ENCODE results near the gene PTPDC1. TPM values are rescaled to one million over a fixed set of nuclear protein-coding genes. Genes with fewer than 3 reads are reported as not detected.

PTPDC1 gene
- total and polyA plus RNA-seq, 9 of the 15 experiments (the other 6 are each of a cell fraction or from before 2014, with no cell fraction given): 1.1 to 8.1 (median 5.7) TPM

- H3K9me1 ChIP-seq (ENCODE audit: control insufficient read depth, insufficient read depth, low read length): no peaks in the 10 kb centered on the region
- POLR2A ChIA-PET: interaction anchor here (1.6 kb wide), 1 partner anchor 9 kb away, joined by 9 read pairs; no protein-coding TSS in a partner anchor
- no peak for ATAC-seq
- in situ Hi-C loops (cut with MboI) (no loop called here), intact Hi-C loops (cut with micrococcal nuclease) (no loop called here)
- DNase-seq (ENCODE audit: extremely low read depth in 1 of 4, low spot score in 3 of 4): no peak
- H4K20me1 ChIP-seq (replicated peaks; ENCODE audit: control insufficient read depth, insufficient read depth, low read length): no peaks in the 10 kb centered on the region
- no peak overlapping the region for H3K27ac ChIP-seq (ENCODE audit: extremely low read depth, low read depth, low read length)
- FAIRE-seq: no peak
- no peak overlapping the region for H2AFZ ChIP-seq (ENCODE audit: low read depth, low read length)
- no TSS peak for BruUV-seq (replicated peaks)
- H3K36me3 ChIP-seq (ENCODE audit: control insufficient read depth, insufficient read depth, low read length): no peaks in the 10 kb centered on the region
- no peak overlapping the region for H3K4me2 ChIP-seq (ENCODE audit: insufficient read depth, low read length)
- no peaks in the 10 kb centered on the region for H3K9me3 ChIP-seq (replicated peaks; ENCODE audit: control insufficient read depth, insufficient read depth, low read depth, low read length)
- H3K4me1 ChIP-seq (replicated peaks in 1 of 2; ENCODE audit: control insufficient read depth in 2 of 2, insufficient read depth in 2 of 2, low read length in 2 of 2): peaks cover 3 to 5% of the 10 kb centered on the region in 2 experiments; a peak in 2 of 5 replicates
- CTCF ChIA-PET (ENCODE audit: low intra/inter-chr PET ratio): no interaction called here
- no peak overlapping the region; a peak in 1 of 4 replicates for H3K9ac ChIP-seq (ENCODE audit: insufficient read depth in 1 of 2, low read depth in 2 of 2, low read length in 2 of 2)
- no peak overlapping the region for H3K4me3 ChIP-seq
- TF ChIP-seq MCM3 (IDR thresholded peaks at IDR 0.05): no peak
- TF ChIP-seq ZNF780A (CRISPR knock-in tag; IDR thresholded peaks at IDR 0.05): no peak
- TF ChIP-seq NCOA1 (IDR thresholded peaks at IDR 0.05; ENCODE audit: low read depth): no peak
- no peak for TF ChIP-seq SMARCC2 (IDR thresholded peaks at IDR 0.05; ENCODE audit: low read depth)
- TF ChIP-seq, protein P1, sequence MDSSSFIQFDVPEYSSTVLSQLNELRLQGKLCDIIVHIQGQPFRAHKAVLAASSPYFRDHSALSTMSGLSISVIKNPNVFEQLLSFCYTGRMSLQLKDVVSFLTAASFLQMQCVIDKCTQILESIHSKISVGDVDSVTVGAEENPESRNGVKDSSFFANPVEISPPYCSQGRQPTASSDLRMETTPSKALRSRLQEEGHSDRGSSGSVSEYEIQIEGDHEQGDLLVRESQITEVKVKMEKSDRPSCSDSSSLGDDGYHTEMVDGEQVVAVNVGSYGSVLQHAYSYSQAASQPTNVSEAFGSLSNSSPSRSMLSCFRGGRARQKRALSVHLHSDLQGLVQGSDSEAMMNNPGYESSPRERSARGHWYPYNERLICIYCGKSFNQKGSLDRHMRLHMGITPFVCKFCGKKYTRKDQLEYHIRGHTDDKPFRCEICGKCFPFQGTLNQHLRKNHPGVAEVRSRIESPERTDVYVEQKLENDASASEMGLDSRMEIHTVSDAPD (CRISPR knock-in tag; IDR thresholded peaks at IDR 0.05): no peak
- TF ChIP-seq, protein P2, sequence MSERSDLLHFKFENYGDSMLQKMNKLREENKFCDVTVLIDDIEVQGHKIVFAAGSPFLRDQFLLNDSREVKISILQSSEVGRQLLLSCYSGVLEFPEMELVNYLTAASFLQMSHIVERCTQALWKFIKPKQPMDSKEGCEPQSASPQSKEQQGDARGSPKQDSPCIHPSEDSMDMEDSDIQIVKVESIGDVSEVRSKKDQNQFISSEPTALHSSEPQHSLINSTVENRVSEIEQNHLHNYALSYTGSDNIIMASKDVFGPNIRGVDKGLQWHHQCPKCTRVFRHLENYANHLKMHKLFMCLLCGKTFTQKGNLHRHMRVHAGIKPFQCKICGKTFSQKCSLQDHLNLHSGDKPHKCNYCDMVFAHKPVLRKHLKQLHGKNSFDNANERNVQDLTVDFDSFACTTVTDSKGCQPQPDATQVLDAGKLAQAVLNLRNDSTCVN (CRISPR knock-in tag; IDR thresholded peaks at IDR 0.05): no peak
- TF ChIP-seq HDGF (IDR thresholded peaks at IDR 0.05): no peak
- TF ChIP-seq KDM1A (IDR thresholded peaks at IDR 0.05): no peak
- no peak for TF ChIP-seq SAFB (IDR thresholded peaks at IDR 0.05; ENCODE audit: borderline replicate concordance, low read depth, low read length)
- no peak for TF ChIP-seq SREBF2 (CRISPR knock-in tag; IDR thresholded peaks at IDR 0.05)
- TF ChIP-seq PYGO2 (tag; IDR thresholded peaks at IDR 0.05): no peak
- TF ChIP-seq IRF2 (CRISPR knock-in tag; IDR thresholded peaks at IDR 0.05): no peak
- TF ChIP-seq, protein P3, sequence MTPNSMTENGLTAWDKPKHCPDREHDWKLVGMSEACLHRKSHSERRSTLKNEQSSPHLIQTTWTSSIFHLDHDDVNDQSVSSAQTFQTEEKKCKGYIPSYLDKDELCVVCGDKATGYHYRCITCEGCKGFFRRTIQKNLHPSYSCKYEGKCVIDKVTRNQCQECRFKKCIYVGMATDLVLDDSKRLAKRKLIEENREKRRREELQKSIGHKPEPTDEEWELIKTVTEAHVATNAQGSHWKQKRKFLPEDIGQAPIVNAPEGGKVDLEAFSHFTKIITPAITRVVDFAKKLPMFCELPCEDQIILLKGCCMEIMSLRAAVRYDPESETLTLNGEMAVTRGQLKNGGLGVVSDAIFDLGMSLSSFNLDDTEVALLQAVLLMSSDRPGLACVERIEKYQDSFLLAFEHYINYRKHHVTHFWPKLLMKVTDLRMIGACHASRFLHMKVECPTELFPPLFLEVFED (CRISPR knock-in tag; conservative IDR thresholded peaks at IDR 0.05): no peak
- 35% methylated on average over 3 of the region's 3 CpGs for WGBS (ENCODE audit: insufficient coverage, low coverage, missing lambda C conversion rate)
- no peaks in the 10 kb centered on the region for H3K79me2 ChIP-seq (ENCODE audit: control insufficient read depth, insufficient read depth, low read length)
- H3K27me3 ChIP-seq (ENCODE audit: control insufficient read depth in 2 of 2, insufficient read depth in 2 of 2, low read length in 2 of 2): no peaks in the 10 kb centered on the region
Measured at GRCh38 chr9:94150279-94150828, 66.1 kb downstream of the PTPDC1 start.

All from K562 (cell line).